Eye (tissue), 1 donor: ENCODE data around the gene PDE4D.
A peak's percentile ranks its signal among the peaks of the same experiment; 100 is the strongest.

ENCODE experiments used
- DNase-seq: peaks from one replicate; pipeline ENCODE4 v3.0.0-alpha.2; 2015

Gene PDE4D

DNA sequence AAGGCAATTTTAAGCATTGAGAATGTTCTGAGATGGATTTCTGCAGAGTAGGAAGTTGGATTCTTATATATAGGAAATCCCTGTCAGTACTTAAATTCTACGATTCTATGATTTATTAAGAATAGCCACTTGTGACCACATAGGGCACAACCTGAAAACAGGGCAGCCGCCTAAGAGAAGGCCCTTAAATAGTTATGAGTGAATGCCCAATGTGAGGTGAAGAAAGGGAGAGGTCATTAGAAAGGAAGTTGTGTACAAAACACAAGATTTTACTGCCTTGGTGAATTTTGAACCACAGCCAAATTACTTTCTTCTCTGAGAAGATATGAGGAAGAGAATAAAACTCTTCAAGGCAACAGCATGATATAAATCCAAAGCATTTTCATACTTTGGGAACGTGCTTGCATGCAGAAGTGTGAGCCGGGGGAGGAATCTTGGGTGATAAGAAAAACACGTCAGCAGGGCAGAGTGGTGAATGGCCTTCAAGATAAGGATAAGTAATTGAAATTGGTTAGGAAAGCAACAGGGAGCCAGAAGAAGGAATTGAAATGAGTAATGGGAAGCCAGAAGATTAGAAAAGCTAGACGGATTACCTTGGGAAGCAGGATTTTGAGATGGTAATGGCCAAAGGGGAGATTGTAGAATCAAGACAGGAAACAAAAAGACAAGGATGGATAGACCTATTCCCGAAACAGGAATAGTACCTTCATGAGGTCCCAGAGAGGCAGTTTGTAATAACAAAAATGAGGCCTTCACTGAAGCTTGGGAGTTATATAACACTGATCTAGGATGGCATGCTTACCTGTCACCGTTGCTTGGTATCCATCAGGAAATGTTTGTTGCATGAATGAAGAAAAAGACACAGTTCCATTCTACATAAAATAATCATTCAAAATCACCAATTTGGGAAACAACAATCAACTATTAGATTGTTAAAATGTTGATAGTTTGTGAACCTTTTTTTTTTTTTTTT lies 244.3 kb downstream of the PDE4D start:
- DNase-seq = no peak

- peak; percentile 30 for DNase-seq
These were observed 245.3 kb downstream of the PDE4D start for GRCh38 chr5:59648038-59648831.

GRCh38 chr5:59645380-59645779 lies 248.1 kb downstream of the PDE4D start:
- DNase-seq = no peak

DNA sequence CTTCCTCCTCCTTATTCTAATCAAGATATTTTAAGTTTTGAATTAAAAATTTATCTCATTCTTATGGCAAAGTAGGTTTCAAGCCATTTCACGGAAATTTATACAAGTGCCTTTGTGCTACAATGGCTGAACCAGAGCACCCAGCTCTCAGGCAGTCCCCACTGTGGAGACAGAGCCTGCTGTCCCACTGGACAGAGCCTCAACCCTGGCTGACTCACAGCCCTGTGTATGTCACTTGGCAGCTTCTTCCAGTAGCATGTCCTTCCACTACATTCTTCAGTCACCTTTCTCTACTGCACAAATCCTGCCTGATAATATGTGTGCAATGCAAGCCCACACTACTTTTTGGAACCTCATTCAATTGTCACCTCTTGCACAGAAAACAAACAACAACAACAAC lies 253.1 kb downstream of the PDE4D start:
- DNase-seq = no peak

GRCh38 chr5:59637884-59638580 lies 255.5 kb downstream of the PDE4D start:
- no peak for DNase-seq

GRCh38 chr5:59629561-59629960 lies 264.0 kb downstream of the PDE4D start:
- DNase-seq = no peak

GRCh38 chr5:59628062-59628828 lies 265.3 kb downstream of the PDE4D start:
- no peak for DNase-seq

DNA sequence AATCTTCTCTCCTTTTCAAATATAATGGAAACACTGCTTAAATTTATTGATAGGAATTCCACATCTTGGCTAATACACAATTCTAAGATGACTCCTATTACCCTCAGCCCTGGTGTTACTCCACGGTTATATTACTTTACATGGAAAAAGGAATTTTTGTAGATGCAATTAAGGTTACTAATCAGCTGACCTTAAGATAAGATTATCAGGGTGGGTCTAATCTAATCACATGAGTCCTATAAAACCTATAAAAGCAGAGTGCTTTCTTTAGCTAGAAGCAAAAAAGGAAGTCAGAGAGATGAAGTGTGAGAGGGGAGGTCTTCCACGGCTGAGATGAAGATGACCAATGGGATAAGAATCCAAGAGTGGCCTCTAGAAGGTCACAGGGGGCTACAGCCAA lies 268.6 kb downstream of the PDE4D start:
- DNase-seq = no peak

DNA sequence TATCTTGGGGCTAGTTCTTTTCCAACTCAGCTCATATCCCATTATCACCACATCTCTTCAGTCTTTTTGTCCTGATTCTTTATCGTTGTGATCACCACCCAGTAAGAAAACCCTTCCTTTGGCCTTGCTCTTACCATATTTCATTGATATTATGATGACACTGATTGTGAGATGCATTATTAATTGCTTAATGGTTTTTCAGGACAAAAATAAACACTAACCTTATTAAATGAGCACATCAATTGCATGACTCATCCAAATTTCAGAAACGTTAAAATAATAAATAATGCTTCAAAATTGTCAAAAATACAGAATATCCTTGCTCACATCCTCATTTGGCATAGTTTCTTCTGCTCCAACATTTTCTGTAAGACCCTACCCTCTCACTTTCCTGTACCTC lies 270.7 kb downstream of the PDE4D start:
- no peak for DNase-seq

DNA sequence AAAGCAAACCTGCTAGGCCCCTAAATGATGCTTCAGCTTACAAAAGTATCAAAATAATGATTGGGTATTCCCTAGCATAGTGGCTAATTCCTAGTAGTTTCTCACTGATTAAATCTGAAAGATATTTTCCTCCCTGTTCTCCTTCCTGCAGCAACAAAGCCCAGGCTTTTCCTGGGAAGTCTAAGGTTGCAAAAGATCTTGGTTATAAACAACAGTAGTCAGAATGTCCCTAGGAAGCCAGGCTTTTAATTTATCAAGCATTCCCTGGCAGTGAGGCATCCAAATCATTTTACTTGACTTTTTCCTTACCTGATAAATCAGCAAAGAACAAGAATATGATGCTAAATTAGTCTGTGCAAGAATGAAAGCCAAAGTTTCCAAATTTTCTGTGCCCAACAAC lies 272.0 kb downstream of the PDE4D start:
- DNase-seq = no peak

DNA sequence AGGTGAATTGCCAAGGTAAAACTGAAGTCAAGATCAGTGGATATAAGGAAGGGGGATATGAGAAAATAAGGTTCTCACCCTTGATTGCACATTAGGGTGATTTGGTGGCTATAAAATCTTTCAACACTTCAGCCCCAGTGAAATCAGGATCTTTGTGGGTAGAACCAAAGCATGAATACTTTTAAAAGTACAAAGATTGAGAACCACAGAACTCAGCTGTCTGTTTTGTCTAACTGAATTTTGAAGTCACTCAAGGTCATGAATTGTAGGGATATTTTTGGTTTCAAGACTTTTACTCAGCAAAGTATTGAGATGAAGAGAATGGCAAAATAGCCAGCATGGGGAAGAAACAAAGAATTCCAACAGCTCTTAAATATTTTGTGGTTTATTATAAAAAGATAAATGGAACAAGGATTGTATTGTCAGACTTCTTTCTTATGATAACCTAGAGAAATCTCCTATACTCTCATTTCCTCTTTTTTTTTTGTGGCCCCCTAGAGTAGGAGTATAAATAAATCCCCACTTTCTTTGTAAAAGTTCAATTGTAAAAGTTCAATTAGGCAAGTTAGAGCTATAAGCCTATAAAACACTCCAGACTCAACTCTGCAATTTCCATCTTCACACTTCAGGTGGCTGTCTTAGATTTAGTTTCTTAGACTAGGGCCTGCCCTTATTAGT lies 272.9 kb downstream of the PDE4D start:
- no peak for DNase-seq

GRCh38 chr5:59618644-59619043 lies 274.9 kb downstream of the PDE4D start:
- DNase-seq = no peak

DNA sequence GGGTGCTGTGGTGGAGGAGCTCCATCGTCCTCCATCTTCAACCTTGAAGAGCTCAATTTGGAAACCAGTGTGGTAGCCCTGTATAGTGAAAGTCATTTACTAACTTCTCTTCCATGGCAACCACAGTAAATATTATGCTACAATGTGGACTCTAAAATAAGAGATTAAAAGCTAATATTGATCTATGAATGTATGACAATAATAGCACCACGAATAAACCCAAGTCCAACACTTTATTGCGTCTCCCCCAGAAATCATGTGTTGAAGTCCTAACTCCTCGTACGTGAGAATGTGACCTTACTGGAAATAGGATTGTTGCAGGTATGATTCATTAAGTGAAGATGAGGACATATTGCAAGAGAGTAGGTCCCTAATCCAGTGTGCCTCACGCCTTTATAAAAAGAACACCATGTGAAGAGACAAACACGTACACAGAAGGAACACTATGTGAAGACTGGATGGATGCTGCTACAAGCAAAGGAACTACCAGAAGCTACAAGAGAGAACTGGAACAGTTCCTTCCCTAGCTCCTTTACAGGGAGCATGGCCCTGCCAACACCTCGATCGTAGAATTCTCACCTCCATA lies 276.2 kb downstream of the PDE4D start:
- no peak for DNase-seq

DNA sequence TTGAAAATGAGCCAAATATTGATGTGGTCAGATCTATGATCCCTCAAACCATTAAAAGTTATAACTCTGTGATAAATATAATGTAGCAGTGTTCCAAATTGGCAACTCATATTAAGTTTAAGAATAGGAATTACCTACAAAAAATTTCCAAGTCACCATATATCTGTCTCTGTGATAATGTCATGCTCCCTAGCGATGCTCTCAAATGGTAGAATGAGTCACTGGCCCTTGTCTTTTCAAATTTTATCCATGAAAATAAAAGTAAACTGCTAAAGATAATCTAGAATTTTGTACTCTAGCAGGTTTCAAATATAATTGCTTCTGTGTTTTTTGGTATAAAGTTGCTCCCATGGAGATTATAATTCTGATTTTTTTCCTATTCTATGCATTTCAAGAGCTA lies 277.1 kb downstream of the PDE4D start:
- DNase-seq = no peak

- DNase-seq = no peak
These were observed 278.3 kb downstream of the PDE4D start for GRCh38 chr5:59615272-59615671.

- no peak for DNase-seq
These were observed 283.8 kb downstream of the PDE4D start for GRCh38 chr5:59609501-59610265.

DNA sequence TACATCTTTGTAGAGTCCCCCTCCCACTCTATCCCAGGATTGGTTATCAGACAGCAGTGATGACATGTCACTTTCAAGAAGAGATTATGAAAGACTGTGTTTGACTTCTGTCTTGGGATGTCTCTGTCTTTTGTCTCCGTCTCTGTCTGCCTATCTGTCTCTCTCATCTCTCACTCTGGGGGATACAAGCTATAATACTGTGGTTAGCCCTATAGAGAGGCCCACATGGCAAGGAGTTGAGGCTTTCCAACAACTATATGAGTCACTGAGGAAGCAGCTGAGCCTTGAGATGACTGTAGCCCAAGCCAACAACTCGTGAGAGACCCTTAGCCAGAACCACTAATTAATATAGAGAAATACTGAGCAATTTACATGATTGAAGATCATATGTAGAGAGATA lies 284.8 kb downstream of the PDE4D start:
- no peak for DNase-seq

DNA sequence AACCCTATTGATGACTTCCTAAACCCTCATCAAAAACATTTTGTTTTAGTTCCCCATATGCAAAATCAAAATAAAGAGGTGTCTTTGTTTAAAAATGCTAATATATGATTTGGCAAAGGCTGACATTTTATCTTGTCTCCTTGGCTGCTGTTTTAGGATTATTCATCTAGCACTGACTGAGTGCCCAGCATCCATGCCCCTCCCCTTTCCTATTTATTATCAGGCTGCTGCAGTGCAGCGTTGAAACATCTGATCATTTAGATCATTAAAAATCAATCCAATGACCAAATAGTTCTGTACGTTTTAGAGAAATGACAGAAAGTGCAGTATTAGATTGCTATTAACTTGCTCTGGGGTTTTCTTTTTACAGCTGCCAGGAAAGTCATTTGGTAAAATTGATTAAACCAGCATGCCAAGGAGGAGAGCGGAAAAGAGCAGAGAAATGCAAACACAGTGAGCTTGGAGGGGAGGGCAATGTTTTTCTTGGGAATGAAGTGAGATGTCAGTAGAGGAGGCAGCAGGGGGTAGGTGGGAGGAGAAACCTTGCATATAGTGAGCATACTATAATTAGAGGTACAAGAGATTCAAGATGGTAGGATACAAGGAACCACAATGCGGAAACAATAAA lies 286.3 kb downstream of the PDE4D start:
- DNase-seq = peak; percentile 33

DNA sequence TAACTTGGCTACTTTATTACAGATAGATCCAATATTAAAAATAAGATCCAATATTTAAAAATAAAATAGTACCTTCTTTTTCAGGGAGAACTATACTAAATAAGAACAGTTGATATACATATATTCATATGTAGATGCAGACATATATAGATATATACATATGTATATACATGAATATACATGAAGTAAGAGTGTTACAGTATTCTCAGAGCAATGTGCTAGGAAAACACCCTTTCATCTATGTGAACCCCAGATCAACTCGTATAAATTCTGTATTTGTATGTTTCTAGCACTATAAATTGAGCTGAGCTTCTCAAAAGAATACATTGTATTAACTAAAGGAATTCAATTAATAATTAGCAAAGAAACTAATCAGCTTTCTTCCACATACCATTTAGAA lies 287.6 kb downstream of the PDE4D start:
- DNase-seq = no peak

GRCh38 chr5:59604111-59604510 lies 289.4 kb downstream of the PDE4D start:
- DNase-seq = no peak
